ENCODE results near the gene TNRC6C. TPM values are rescaled to one million over a fixed set of nuclear protein-coding genes. Genes with fewer than 3 reads are reported as not detected.

TNRC6C gene
- total and polyA plus RNA-seq, 2 of the 13 experiments (the other 11 are each of a cell fraction or from before 2014, with no cell fraction given): 0.66 to 4.9 TPM

DNA sequence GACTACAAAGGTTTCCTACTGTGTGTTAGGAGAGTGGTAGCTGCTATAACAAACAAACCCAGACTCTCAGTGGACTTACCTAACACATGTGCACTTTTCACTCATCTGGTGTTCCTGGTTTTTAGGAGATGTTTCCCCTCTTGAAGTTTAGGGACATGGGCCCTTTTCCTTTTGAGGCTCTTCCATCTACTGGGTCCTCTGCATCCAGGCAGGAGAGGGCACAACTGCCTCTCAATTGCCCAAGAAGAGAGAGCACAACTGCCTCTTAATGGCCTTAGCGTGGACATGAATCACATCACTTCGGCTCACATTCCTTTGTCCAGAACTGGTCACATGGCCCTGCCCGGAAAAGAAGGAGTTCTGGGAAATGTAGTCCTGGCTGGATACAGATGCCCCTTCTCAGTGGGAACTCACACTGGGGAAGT is 9.8 kb upstream of the TNRC6C start (continued):
- TF ChIP-seq, protein P1, sequence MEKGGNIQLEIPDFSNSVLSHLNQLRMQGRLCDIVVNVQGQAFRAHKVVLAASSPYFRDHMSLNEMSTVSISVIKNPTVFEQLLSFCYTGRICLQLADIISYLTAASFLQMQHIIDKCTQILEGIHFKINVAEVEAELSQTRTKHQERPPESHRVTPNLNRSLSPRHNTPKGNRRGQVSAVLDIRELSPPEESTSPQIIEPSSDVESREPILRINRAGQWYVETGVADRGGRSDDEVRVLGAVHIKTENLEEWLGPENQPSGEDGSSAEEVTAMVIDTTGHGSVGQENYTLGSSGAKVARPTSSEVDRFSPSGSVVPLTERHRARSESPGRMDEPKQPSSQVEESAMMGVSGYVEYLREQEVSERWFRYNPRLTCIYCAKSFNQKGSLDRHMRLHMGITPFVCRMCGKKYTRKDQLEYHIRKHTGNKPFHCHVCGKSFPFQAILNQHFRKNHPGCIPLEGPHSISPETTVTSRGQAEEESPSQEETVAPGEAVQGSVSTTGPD (CRISPR knock-in tag; IDR thresholded peaks at IDR 0.05): no peak
- TF ChIP-seq SIX4 (CRISPR knock-in tag; IDR thresholded peaks at IDR 0.05) (no peak), IKZF4 (CRISPR knock-in tag; IDR thresholded peaks at IDR 0.05; ENCODE audit: borderline replicate concordance, low read depth, not compliant biosample characterization) (no peak), ZSCAN30 (CRISPR knock-in tag; IDR thresholded peaks at IDR 0.05) (no peak), ZNF550 (CRISPR knock-in tag; IDR thresholded peaks at IDR 0.05; ENCODE audit: borderline replicate concordance) (no peak), NR2C2 (CRISPR knock-in tag; IDR thresholded peaks at IDR 0.05; ENCODE audit: borderline replicate concordance) (no peak), RARA (CRISPR knock-in tag; IDR thresholded peaks at IDR 0.05) (no peak), SNAPC2 (CRISPR knock-in tag; IDR thresholded peaks at IDR 0.05) (no peak), FOSL2 (CRISPR knock-in tag; IDR thresholded peaks at IDR 0.05) (peak; percentile 58; the same call in 1 of the 2 replicates), ZNF3 (CRISPR knock-in tag; IDR thresholded peaks at IDR 0.05) (no peak), ZNF607 (CRISPR knock-in tag; IDR thresholded peaks at IDR 0.05; ENCODE audit: borderline replicate concordance) (no peak), ZNF232 (CRISPR knock-in tag; IDR thresholded peaks at IDR 0.05; ENCODE audit: borderline replicate concordance) (no peak), ZNF432 (CRISPR knock-in tag; IDR thresholded peaks at IDR 0.05; ENCODE audit: borderline replicate concordance) (no peak), SUZ12 (IDR thresholded peaks at IDR 0.05; ENCODE audit: low read depth, low read length) (peak; percentile 44), ZNF629 (CRISPR knock-in tag; conservative IDR thresholded peaks at IDR 0.05) (no peak), SMAD1 (CRISPR knock-in tag; IDR thresholded peaks at IDR 0.05; ENCODE audit: borderline replicate concordance, low read depth) (no peak), KDM5B (CRISPR knock-in tag; IDR thresholded peaks at IDR 0.05; ENCODE audit: borderline replicate concordance) (no peak)
- TF ChIP-seq, protein P2, sequence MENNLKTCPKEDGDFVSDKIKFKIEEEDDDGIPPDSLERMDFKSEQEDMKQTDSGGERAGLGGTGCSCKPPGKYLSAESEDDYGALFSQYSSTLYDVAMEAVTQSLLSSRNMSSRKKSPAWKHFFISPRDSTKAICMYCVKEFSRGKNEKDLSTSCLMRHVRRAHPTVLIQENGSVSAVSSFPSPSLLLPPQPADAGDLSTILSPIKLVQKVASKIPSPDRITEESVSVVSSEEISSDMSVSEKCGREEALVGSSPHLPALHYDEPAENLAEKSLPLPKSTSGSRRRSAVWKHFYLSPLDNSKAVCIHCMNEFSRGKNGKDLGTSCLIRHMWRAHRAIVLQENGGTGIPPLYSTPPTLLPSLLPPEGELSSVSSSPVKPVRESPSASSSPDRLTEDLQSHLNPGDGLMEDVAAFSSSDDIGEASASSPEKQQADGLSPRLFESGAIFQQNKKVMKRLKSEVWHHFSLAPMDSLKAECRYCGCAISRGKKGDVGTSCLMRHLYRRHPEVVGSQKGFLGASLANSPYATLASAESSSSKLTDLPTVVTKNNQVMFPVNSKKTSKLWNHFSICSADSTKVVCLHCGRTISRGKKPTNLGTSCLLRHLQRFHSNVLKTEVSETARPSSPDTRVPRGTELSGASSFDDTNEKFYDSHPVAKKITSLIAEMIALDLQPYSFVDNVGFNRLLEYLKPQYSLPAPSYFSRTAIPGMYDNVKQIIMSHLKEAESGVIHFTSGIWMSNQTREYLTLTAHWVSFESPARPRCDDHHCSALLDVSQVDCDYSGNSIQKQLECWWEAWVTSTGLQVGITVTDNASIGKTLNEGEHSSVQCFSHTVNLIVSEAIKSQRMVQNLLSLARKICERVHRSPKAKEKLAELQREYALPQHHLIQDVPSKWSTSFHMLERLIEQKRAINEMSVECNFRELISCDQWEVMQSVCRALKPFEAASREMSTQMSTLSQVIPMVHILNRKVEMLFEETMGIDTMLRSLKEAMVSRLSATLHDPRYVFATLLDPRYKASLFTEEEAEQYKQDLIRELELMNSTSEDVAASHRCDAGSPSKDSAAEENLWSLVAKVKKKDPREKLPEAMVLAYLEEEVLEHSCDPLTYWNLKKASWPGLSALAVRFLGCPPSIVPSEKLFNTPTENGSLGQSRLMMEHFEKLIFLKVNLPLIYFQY (CRISPR knock-in tag; IDR thresholded peaks at IDR 0.05; ENCODE audit: borderline replicate concordance): no peak
- TF ChIP-seq, protein P3, sequence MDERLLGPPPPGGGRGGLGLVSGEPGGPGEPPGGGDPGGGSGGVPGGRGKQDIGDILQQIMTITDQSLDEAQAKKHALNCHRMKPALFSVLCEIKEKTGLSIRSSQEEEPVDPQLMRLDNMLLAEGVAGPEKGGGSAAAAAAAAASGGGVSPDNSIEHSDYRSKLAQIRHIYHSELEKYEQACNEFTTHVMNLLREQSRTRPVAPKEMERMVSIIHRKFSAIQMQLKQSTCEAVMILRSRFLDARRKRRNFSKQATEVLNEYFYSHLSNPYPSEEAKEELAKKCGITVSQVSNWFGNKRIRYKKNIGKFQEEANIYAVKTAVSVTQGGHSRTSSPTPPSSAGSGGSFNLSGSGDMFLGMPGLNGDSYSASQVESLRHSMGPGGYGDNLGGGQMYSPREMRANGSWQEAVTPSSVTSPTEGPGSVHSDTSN (CRISPR knock-in tag; IDR thresholded peaks at IDR 0.05): no peak
- TF ChIP-seq, protein P4, sequence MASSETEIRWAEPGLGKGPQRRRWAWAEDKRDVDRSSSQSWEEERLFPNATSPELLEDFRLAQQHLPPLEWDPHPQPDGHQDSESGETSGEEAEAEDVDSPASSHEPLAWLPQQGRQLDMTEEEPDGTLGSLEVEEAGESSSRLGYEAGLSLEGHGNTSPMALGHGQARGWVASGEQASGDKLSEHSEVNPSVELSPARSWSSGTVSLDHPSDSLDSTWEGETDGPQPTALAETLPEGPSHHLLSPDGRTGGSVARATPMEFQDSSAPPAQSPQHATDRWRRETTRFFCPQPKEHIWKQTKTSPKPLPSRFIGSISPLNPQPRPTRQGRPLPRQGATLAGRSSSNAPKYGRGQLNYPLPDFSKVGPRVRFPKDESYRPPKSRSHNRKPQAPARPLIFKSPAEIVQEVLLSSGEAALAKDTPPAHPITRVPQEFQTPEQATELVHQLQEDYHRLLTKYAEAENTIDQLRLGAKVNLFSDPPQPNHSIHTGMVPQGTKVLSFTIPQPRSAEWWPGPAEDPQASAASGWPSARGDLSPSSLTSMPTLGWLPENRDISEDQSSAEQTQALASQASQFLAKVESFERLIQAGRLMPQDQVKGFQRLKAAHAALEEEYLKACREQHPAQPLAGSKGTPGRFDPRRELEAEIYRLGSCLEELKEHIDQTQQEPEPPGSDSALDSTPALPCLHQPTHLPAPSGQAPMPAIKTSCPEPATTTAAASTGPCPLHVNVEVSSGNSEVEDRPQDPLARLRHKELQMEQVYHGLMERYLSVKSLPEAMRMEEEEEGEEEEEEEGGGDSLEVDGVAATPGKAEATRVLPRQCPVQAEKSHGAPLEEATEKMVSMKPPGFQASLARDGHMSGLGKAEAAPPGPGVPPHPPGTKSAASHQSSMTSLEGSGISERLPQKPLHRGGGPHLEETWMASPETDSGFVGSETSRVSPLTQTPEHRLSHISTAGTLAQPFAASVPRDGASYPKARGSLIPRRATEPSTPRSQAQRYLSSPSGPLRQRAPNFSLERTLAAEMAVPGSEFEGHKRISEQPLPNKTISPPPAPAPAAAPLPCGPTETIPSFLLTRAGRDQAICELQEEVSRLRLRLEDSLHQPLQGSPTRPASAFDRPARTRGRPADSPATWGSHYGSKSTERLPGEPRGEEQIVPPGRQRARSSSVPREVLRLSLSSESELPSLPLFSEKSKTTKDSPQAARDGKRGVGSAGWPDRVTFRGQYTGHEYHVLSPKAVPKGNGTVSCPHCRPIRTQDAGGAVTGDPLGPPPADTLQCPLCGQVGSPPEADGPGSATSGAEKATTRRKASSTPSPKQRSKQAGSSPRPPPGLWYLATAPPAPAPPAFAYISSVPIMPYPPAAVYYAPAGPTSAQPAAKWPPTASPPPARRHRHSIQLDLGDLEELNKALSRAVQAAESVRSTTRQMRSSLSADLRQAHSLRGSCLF (CRISPR knock-in tag; IDR thresholded peaks at IDR 0.05; ENCODE audit: borderline replicate concordance): no peak
